GM12878 (cell line): ENCODE data around the gene LHX2. TPM values are rescaled to one million over a fixed set of nuclear protein-coding genes. Genes with fewer than 3 reads are reported as not detected.

ENCODE experiments used
- ATAC-seq: fragments of 200-7000 bp; cut with Tn5 transposase; 3 replicates; pipeline ENCODE4 v1.9.1; 2020; ENCODE audit warnings: mild to moderate bottlenecking, moderate library complexity
- BruUV-seq: library from RNA; stranded (reverse); fragments of 400-500 nt; replicated peaks from 2 replicates; lab custom pipeline; 2021; lab: Mats Ljungman, UMichigan
- CTCF ChIA-PET: fragments of 300-600 bp; sonication (Branson Sonifier 250); formaldehyde crosslinking; extraction: SDS; loops from one replicate; lab custom pipeline; 2021; ENCODE audit warnings: inconsistent platforms; lab: Yijun Ruan, JAX
- POLR2A ChIA-PET: fragments of 350-600 bp; formaldehyde crosslinking; extraction: SDS; loops from one replicate; lab custom pipeline; 2021; ENCODE audit warnings: inconsistent platforms; lab: Charles Lee
- RAD21 ChIA-PET: fragments of 300-600 bp; sonication (Branson Sonifier 250); formaldehyde crosslinking; loops from one replicate; lab custom pipeline; 2023; ENCODE audit warnings: antibody characterized with exemption; ENCODE audit not compliant: unreplicated experiment; lab: Charles Lee
- SMC1A ChIA-PET: fragments of 300-600 bp; sonication (Branson Sonifier 250); formaldehyde crosslinking; loops from one replicate; lab custom pipeline; 2023; ENCODE audit not compliant: unreplicated experiment, uncharacterized antibody; lab: Charles Lee
- DNase-seq: peaks from one replicate; pipeline ENCODE4 v3.0.0-alpha.2; 2011; ENCODE audit warnings: low read depth, low spot score
- FAIRE-seq: peaks from 3 replicates; lab custom pipeline; 2011; peaks lifted over from hg19 to GRCh38; lab: Jason Lieb, UNC
- H2AFZ ChIP-seq: 2 replicates; pipeline ENCODE4 v1.6.0; 2011; ENCODE audit warnings: low read depth, low read length, control low read depth; ENCODE audit not compliant: control insufficient read depth
- H3K27ac ChIP-seq: 2 replicates; pipeline ENCODE4 v1.5.1; 2011; ENCODE audit warnings: control low read depth; ENCODE audit not compliant: control insufficient read depth, insufficient read depth
- H3K27me3 ChIP-seq, 2 experiments: replicated peaks in 1 of 2; 2 replicates each; pipeline versions ENCODE4 v1.6.0 to v1.6.1; 2011; ENCODE audit warnings: low read length in 1 of 2; ENCODE audit not compliant: control insufficient read depth in 2 of 2, insufficient read depth in 2 of 2
- H3K36me3 ChIP-seq, 2 experiments: 2 replicates each; pipeline ENCODE4 v1.5.1; 2011; ENCODE audit warnings: low read length in 1 of 2; ENCODE audit not compliant: control insufficient read depth in 2 of 2, insufficient read depth in 2 of 2
- H3K4me1 ChIP-seq: 2 replicates; pipeline ENCODE4 v1.6.1; 2011; ENCODE audit warnings: mild to moderate bottlenecking, low read length, moderate library complexity, mixed read lengths; ENCODE audit not compliant: control insufficient read depth, insufficient read depth
- H3K4me2 ChIP-seq: 2 replicates; pipeline ENCODE4 v1.6.0; 2011; ENCODE audit warnings: control low read depth; ENCODE audit not compliant: control insufficient read depth, insufficient read depth
- H3K4me3 ChIP-seq: fragments of 200-600 bp; sonication (generic); 2 replicates; pipeline ENCODE4 v1.5.1; 2016
- H3K79me2 ChIP-seq: 2 replicates; pipeline ENCODE4 v1.6.0; 2011; ENCODE audit warnings: low read length; ENCODE audit not compliant: control insufficient read depth, insufficient read depth
- H3K9ac ChIP-seq: 2 replicates; pipeline ENCODE4 v1.8.0; 2011; ENCODE audit warnings: low read length, control low read depth, mixed read lengths; ENCODE audit not compliant: control insufficient read depth, insufficient read depth
- H3K9me3 ChIP-seq: replicated peaks from 3 replicates; pipeline ENCODE4 v1.5.1; 2011; ENCODE audit warnings: mild to moderate bottlenecking, low read length; ENCODE audit not compliant: control insufficient read depth, insufficient read depth
- H4K20me1 ChIP-seq: 2 replicates; pipeline ENCODE4 v1.6.0; 2011; ENCODE audit not compliant: control insufficient read depth, insufficient read depth
- BCLAF1 ChIP-seq: fragments of 450-650 bp; IDR thresholded peaks from 2 replicates; pipeline ENCODE4 v1.6.1; 2017; ENCODE audit warnings: antibody characterized with exemption, mild to moderate bottlenecking, moderate library complexity
- IKZF1 ChIP-seq: fragments of 450-650 bp; conservative IDR thresholded peaks from 2 replicates; pipeline ENCODE4 v1.6.1; 2017; ENCODE audit warnings: antibody characterized with exemption, mild to moderate bottlenecking
- KLF5 ChIP-seq: fragments of 450-650 bp; IDR thresholded peaks from 2 replicates; pipeline ENCODE4 v1.6.1; 2014; ENCODE audit warnings: mild to moderate bottlenecking; ENCODE audit not compliant: partially characterized antibody
- RBBP5 ChIP-seq: fragments of 200-600 bp; sonication (generic); conservative IDR thresholded peaks from 2 replicates; pipeline ENCODE4 v1.6.1; 2016
- SMAD1 ChIP-seq: fragments of 450-650 bp; IDR thresholded peaks from 2 replicates; pipeline ENCODE4 v1.6.1; 2018; ENCODE audit warnings: mild to moderate bottlenecking, low read depth; ENCODE audit not compliant: partially characterized antibody
- WGBS: methylation state at CpG from one replicate; pipeline ENCODE4 v1.1.6; 2016; ENCODE audit warnings: low lambda C conversion rate; ENCODE audit not compliant: insufficient replicate concordance, insufficient coverage; ENCODE audit errors: missing lambda C conversion rate; 5-methylcytosine and 5-hydroxymethylcytosine counted together
- in situ Hi-C: fragments of 300-500 bp; cut with MboI; formaldehyde crosslinking; loops from 9 replicates; pipeline ENCODE4 v1.14.3; 2018; ENCODE audit warnings: mixed read lengths
- intact Hi-C: fragments of 100-400 bp; cut with micrococcal nuclease; formaldehyde crosslinking; loops from one replicate; pipeline ENCODE4 v1.14.2; 2022; ENCODE audit not compliant: unreplicated experiment
- polyA plus RNA-seq, 11 experiments: library from polyadenylated mRNA; depleted of rRNA in 4 of 11; unstranded in 6 of 11; stranded (reverse) in 5 of 11; fragments of >200 nt; fragmentation: Nextera tagmentation in 4 of 11; fragmentation: Illumina TruSeq in 1 of 11; extraction: Ambion mirVana in 4 of 11; extraction: Trizol in 1 of 11; gene quantifications; 1 replicate in 1 of 11; 2 replicates in 10 of 11; pipeline versions ENCODE4 v1.2.1 to v1.2.3, GENCODE V29; 2011 to 2016; ENCODE audit warnings: inconsistent platforms in 2 of 11, missing spikeins in 2 of 11, low read depth in 1 of 11
- total RNA-seq, 4 experiments: library from RNA; depleted of rRNA in 3 of 4; stranded (reverse); fragments of >200 nt in 3 of 4; fragmentation: Illumina TruSeq in 1 of 4; extraction: Trizol in 1 of 4; gene quantifications; 2 replicates each; pipeline versions ENCODE4 v1.2.1 to v1.2.3, GENCODE V29; 2013 to 2021

LHX2 gene
- total and polyA plus RNA-seq, 10 of the 15 experiments (the other 5 are each of a cell fraction or from before 2014, with no cell fraction given), result 0.82 to 69.8 (median 5.3) TPM

GRCh38 chr9:124046189-124046588, 34.6 kb downstream of the LHX2 start:
- no peaks in the 10 kb centered on the region for H3K79me2 ChIP-seq
- ATAC-seq, result no peak
- intact Hi-C loops (no loop called here), in situ Hi-C loops (no loop called here)
- no peaks in the 10 kb centered on the region for H4K20me1 ChIP-seq
- RAD21 ChIA-PET, result no interaction called here
- no peak for FAIRE-seq
- peaks cover 3% of the 10 kb centered on the region; the same call in 1 of the 2 replicates for H3K4me1 ChIP-seq
- POLR2A ChIA-PET, result no interaction called here
- H3K4me2 ChIP-seq, result no peak overlapping the region
- H3K27ac ChIP-seq, result no peak overlapping the region
- CTCF ChIA-PET, result no interaction called here
- H3K36me3 ChIP-seq, result no peaks in the 10 kb centered on the region
- no peak for DNase-seq
- no peak overlapping the region for H3K4me3 ChIP-seq
- no peaks in the 10 kb centered on the region for H3K9me3 ChIP-seq
- no peak overlapping the region for H2AFZ ChIP-seq
- BruUV-seq, result no TSS peak
- H3K9ac ChIP-seq, result no peak overlapping the region
- WGBS, result 94% methylated on average over 10 of the region's 10 CpGs
- TF ChIP-seq KLF5, result no peak
- TF ChIP-seq RBBP5, result no peak
- peaks cover 2 to 4% of the 10 kb centered on the region in 2 experiments for H3K27me3 ChIP-seq
- SMC1A ChIA-PET, result interaction anchor here (0.7 kb wide), 1 partner anchor 39 kb away, joined by 3 read pairs; no protein-coding TSS in a partner anchor

- peaks cover 2 to 4% of the 10 kb centered on the region in 2 experiments for H3K27me3 ChIP-seq
- H3K27ac ChIP-seq, result no peak overlapping the region
- H3K9me3 ChIP-seq, result no peaks in the 10 kb centered on the region
- DNase-seq, result no peak
- intact Hi-C loops (no loop called here), in situ Hi-C loops (no loop called here)
- H3K4me2 ChIP-seq, result no peak overlapping the region
- POLR2A ChIA-PET, result interaction anchor here (0.7 kb wide), 1 partner anchor 505 kb away, joined by 3 read pairs; no protein-coding TSS in a partner anchor
- no peaks in the 10 kb centered on the region for H4K20me1 ChIP-seq
- RAD21 ChIA-PET, result no interaction called here
- WGBS, result 75% methylated on average over 8 of the region's 8 CpGs
- no peak for FAIRE-seq
- no peak overlapping the region for H2AFZ ChIP-seq
- ATAC-seq, result no peak
- H3K79me2 ChIP-seq, result no peaks in the 10 kb centered on the region
- no peak overlapping the region for H3K9ac ChIP-seq
- H3K4me1 ChIP-seq, result no peaks in the 10 kb centered on the region
- SMC1A ChIA-PET, result interaction anchor here (1.2 kb wide), 1 partner anchor 8 kb away, joined by 3 read pairs; no protein-coding TSS in a partner anchor
- no peak overlapping the region for H3K4me3 ChIP-seq
- BruUV-seq, result no TSS peak
- no peak for TF ChIP-seq SMAD1
- TF ChIP-seq BCLAF1, result no peak
- no peak for TF ChIP-seq IKZF1
- no peaks in the 10 kb centered on the region for H3K36me3 ChIP-seq
- CTCF ChIA-PET, result no interaction called here
These were observed 35.7 kb downstream of the LHX2 start for GRCh38 chr9:124047251-124047672.
